H1 (cell line): ENCODE data around the gene CADPS. TPM values are rescaled to one million over a fixed set of nuclear protein-coding genes. Genes with fewer than 3 reads are reported as not detected.

Experiments
- CTCF ChIA-PET: fragments of 300-600 bp; sonication (Branson Sonifier 250); formaldehyde crosslinking; loops from one replicate; lab custom pipeline; 2021; ENCODE audit not compliant: partially characterized antibody; lab: Charles Lee
- POLR2A ChIA-PET: fragments of 300-600 bp; sonication (Branson Sonifier 250); formaldehyde crosslinking; loops from one replicate; lab custom pipeline; 2021; ENCODE audit warnings: inconsistent platforms; ENCODE audit not compliant: partially characterized antibody; lab: Charles Lee
- DNase-seq, 2 experiments: peaks; one replicate each; pipeline versions ENCODE4 v3.0.0 to v3.0.0-alpha.2; 2010 to 2022; ENCODE audit warnings: low spot score in 2 of 2, low read depth in 1 of 2, mixed read lengths in 1 of 2
- FAIRE-seq: peaks from 2 replicates; lab custom pipeline; 2011; peaks lifted over from hg19 to GRCh38; lab: Jason Lieb, UNC
- H2AFZ ChIP-seq: 2 replicates; pipeline ENCODE4 v1.8.1; 2012; ENCODE audit warnings: low read length, inconsistent platforms
- H2AK5ac ChIP-seq: 2 replicates; pipeline ENCODE4 v1.6.1; 2013; ENCODE audit warnings: low read depth, low read length
- H2BK120ac ChIP-seq: replicated peaks from 2 replicates; pipeline ENCODE3; 2013; ENCODE audit warnings: low read depth, low read length, inconsistent platforms
- H2BK12ac ChIP-seq: 2 replicates; pipeline ENCODE4 v1.6.1; 2013; ENCODE audit warnings: low read depth, low read length
- H2BK15ac ChIP-seq: 2 replicates; pipeline ENCODE4 v1.6.1; 2013; ENCODE audit warnings: low read length
- H2BK20ac ChIP-seq: 2 replicates; pipeline ENCODE4 v1.6.1; 2013; ENCODE audit warnings: low read length
- H2BK5ac ChIP-seq: 2 replicates; pipeline ENCODE4 v1.6.1; 2013; ENCODE audit warnings: low read depth, low read length
- H3K14ac ChIP-seq: 2 replicates; pipeline ENCODE4 v1.6.1; 2013; ENCODE audit warnings: inconsistent platforms; ENCODE audit not compliant: insufficient read length
- H3K18ac ChIP-seq: 2 replicates; pipeline ENCODE4 v1.6.1; 2013; ENCODE audit warnings: low read length; ENCODE audit errors: extremely low read depth
- H3K23ac ChIP-seq: 2 replicates; pipeline ENCODE4 v1.6.1; 2013; ENCODE audit warnings: inconsistent platforms; ENCODE audit not compliant: insufficient read length
- H3K23me2 ChIP-seq: 2 replicates; pipeline ENCODE4 v1.6.1; 2013; ENCODE audit warnings: low read depth, low read length
- H3K27ac ChIP-seq: 2 replicates; pipeline ENCODE4 v1.6.1; 2011; ENCODE audit warnings: low read depth, low read length, inconsistent platforms
- H3K27me3 ChIP-seq, 4 experiments: replicated peaks in 1 of 4; 1 replicate in 1 of 4; 2 replicates in 3 of 4; pipeline versions ENCODE4 v1.6.1 to v1.8.1; 2011 to 2013; ENCODE audit warnings: low read length in 3 of 4, mild to moderate bottlenecking in 3 of 4, inconsistent platforms in 2 of 4, mixed read lengths in 2 of 4, moderate library complexity in 1 of 4; ENCODE audit not compliant: control insufficient read depth in 3 of 4, insufficient read depth in 3 of 4; ENCODE audit errors: extremely low read depth in 1 of 4
- H3K36me3 ChIP-seq, 4 experiments: 2 replicates each; pipeline versions ENCODE4 v1.6.1 to v1.8.1; 2011 to 2013; ENCODE audit warnings: mild to moderate bottlenecking in 4 of 4, low read length in 3 of 4, moderate library complexity in 2 of 4, control low read depth in 1 of 4, inconsistent platforms in 1 of 4; ENCODE audit not compliant: insufficient read depth in 4 of 4, control insufficient read depth in 2 of 4
- H3K4ac ChIP-seq: replicated peaks from 2 replicates; pipeline ENCODE3; 2013; ENCODE audit warnings: low read length, low read depth, mixed read lengths, inconsistent platforms; ENCODE audit not compliant: insufficient read length
- H3K4me1 ChIP-seq, 4 experiments: replicated peaks in 1 of 4; 1 replicate in 1 of 4; 2 replicates in 3 of 4; pipeline versions ENCODE4 v1.6.1 to v1.8.1; 2011 to 2013; ENCODE audit warnings: low read length in 3 of 4, inconsistent platforms in 2 of 4, mixed read lengths in 1 of 4; ENCODE audit not compliant: insufficient read depth in 4 of 4, control insufficient read depth in 3 of 4
- H3K4me2 ChIP-seq, 2 experiments: 2 replicates each; pipeline versions ENCODE4 v1.6.1 to v1.8.1; 2011 to 2013; ENCODE audit warnings: low read depth in 2 of 2, low read length in 2 of 2, control low read depth in 1 of 2, inconsistent platforms in 1 of 2, mild to moderate bottlenecking in 1 of 2; ENCODE audit not compliant: insufficient read depth in 1 of 2
- H3K4me3 ChIP-seq, 4 experiments: fragments of 200-600, 300-600 bp in 1 of 4; sonication (generic), shearing (Covaris generic), sonication (Bioruptor Twin) in 1 of 4; 2 replicates each; pipeline versions ENCODE4 v1.5.1 to v1.8.1; 2011 to 2016; ENCODE audit warnings: low read length in 4 of 4, low read depth in 3 of 4, control low read depth in 2 of 4, inconsistent platforms in 2 of 4, mild to moderate bottlenecking in 2 of 4, mixed read lengths in 1 of 4, moderate library complexity in 1 of 4; ENCODE audit not compliant: insufficient read depth in 2 of 4; ENCODE audit errors: extremely low read depth in 1 of 4
- H3K56ac ChIP-seq: replicated peaks from 2 replicates; pipeline ENCODE3; 2013; ENCODE audit warnings: low read depth, mild to moderate bottlenecking, mixed read lengths, low read length, inconsistent platforms; ENCODE audit not compliant: insufficient read length
- H3K79me1 ChIP-seq: 2 replicates; pipeline ENCODE4 v1.6.1; 2013; ENCODE audit warnings: low read depth, low read length, control low read depth
- H3K79me2 ChIP-seq, 2 experiments: 2 replicates each; pipeline versions ENCODE4 v1.6.1 to v1.8.1; 2012 to 2013; ENCODE audit warnings: low read length in 2 of 2, mild to moderate bottlenecking in 2 of 2, inconsistent platforms in 1 of 2; ENCODE audit not compliant: insufficient read depth in 2 of 2, control insufficient read depth in 1 of 2
- H3K9ac ChIP-seq, 4 experiments: replicated peaks in 1 of 4; 1 replicate in 1 of 4; 2 replicates in 3 of 4; pipeline versions ENCODE4 v1.6.1 to v1.8.1; 2011 to 2013; ENCODE audit warnings: low read depth in 3 of 4, low read length in 3 of 4, control low read depth in 2 of 4, mild to moderate bottlenecking in 2 of 4, moderate library complexity in 2 of 4, inconsistent platforms in 1 of 4; ENCODE audit errors: extremely low read depth in 1 of 4
- H3K9me3 ChIP-seq, 2 experiments: 2 replicates each; pipeline versions ENCODE4 v1.6.1 to v1.8.1; 2012 to 2013; ENCODE audit warnings: mild to moderate bottlenecking in 2 of 2, moderate library complexity in 2 of 2, control low read depth in 1 of 2, inconsistent platforms in 1 of 2, low read depth in 1 of 2, low read length in 1 of 2, mixed read lengths in 1 of 2; ENCODE audit not compliant: insufficient read depth in 2 of 2
- H4K20me1 ChIP-seq, 2 experiments: replicated peaks in 1 of 2; 2 replicates each; pipeline versions ENCODE3 to v1.8.1; 2011 to 2013; ENCODE audit warnings: inconsistent platforms in 2 of 2, low read length in 2 of 2, mild to moderate bottlenecking in 1 of 2; ENCODE audit not compliant: insufficient read depth in 2 of 2, control insufficient read depth in 1 of 2
- H4K5ac ChIP-seq: 2 replicates; pipeline ENCODE4 v1.6.1; 2013; ENCODE audit warnings: low read length, low read depth, mixed read lengths, inconsistent platforms; ENCODE audit not compliant: insufficient read length
- H4K8ac ChIP-seq: 2 replicates; pipeline ENCODE4 v1.8.0; 2013; ENCODE audit warnings: mild to moderate bottlenecking, moderate library complexity, low read length, inconsistent platforms; ENCODE audit not compliant: insufficient read depth; ENCODE audit errors: extremely low read depth
- H4K91ac ChIP-seq: replicated peaks from 2 replicates; pipeline ENCODE3; 2013; ENCODE audit warnings: low read length, mixed read lengths, inconsistent platforms; ENCODE audit not compliant: insufficient read length
- BACH1 ChIP-seq: IDR thresholded peaks from 2 replicates; pipeline ENCODE4 v1.6.1; 2012; ENCODE audit warnings: low read length, improper control_type of control experiment
- BCL11A ChIP-seq, 2 experiments: IDR thresholded peaks; one replicate each; pipeline ENCODE4 v1.6.1; 2011; ENCODE audit warnings: low read depth in 2 of 2, low read length in 2 of 2, mild to moderate bottlenecking in 2 of 2
- EZH2 ChIP-seq: fragments of 200-600 bp; sonication (generic); IDR thresholded peaks from 2 replicates; pipeline ENCODE4 v1.7.1; 2012; ENCODE audit warnings: low read depth, mild to moderate bottlenecking, moderate library complexity, low read length, inconsistent platforms; ENCODE audit not compliant: severe bottlenecking
- HDAC6 ChIP-seq: IDR thresholded peaks from one replicate; pipeline ENCODE4 v1.7.1; 2012; ENCODE audit warnings: low read depth, mild to moderate bottlenecking, inconsistent platforms, low read length, moderate library complexity
- JUND ChIP-seq: IDR thresholded peaks from 2 replicates; pipeline ENCODE4 v1.6.1; 2011; ENCODE audit warnings: mild to moderate bottlenecking, improper control_type of control experiment, low read length
- KDM5A ChIP-seq: fragments of 200-600 bp; IDR thresholded peaks from 2 replicates; pipeline ENCODE4 v1.7.1; 2012; ENCODE audit warnings: mild to moderate bottlenecking, low read length, inconsistent platforms, mixed read lengths
- MAX ChIP-seq: IDR thresholded peaks from 2 replicates; pipeline ENCODE4 v1.6.1; 2012; ENCODE audit warnings: inconsistent platforms
- NANOG ChIP-seq: IDR thresholded peaks from 2 replicates; pipeline ENCODE4 v1.6.1; 2011; ENCODE audit warnings: low read length, low read depth, mild to moderate bottlenecking, inconsistent platforms; ENCODE audit not compliant: insufficient read depth, poor library complexity, severe bottlenecking
- NRF1 ChIP-seq: IDR thresholded peaks from 2 replicates; pipeline ENCODE4 v1.6.1; 2011; ENCODE audit warnings: mild to moderate bottlenecking, low read depth, low read length, improper control_type of control experiment
- POU5F1 ChIP-seq: IDR thresholded peaks from 2 replicates; pipeline ENCODE4 v1.6.1; 2011; ENCODE audit warnings: low read depth, mild to moderate bottlenecking, low read length, moderate library complexity
- SIN3A ChIP-seq, 2 experiments: IDR thresholded peaks in 1 of 2; conservative IDR thresholded peaks in 1 of 2; 2 replicates each; pipeline ENCODE4 v1.6.1; 2011 to 2012; ENCODE audit warnings: low read length in 2 of 2, improper control_type of control experiment in 1 of 2, low read depth in 1 of 2, mild to moderate bottlenecking in 1 of 2
- SIX5 ChIP-seq: IDR thresholded peaks from 2 replicates; pipeline ENCODE4 v1.6.1; 2011; ENCODE audit warnings: mild to moderate bottlenecking, low read depth, low read length
- TAF7 ChIP-seq: optimal IDR thresholded peaks from 2 replicates; pipeline ENCODE3; 2011; ENCODE audit warnings: low read depth, mild to moderate bottlenecking, inconsistent platforms, low read length, moderate library complexity, borderline replicate concordance
- TCF12 ChIP-seq: IDR thresholded peaks from 2 replicates; pipeline ENCODE4 v1.6.1; 2011; ENCODE audit warnings: low read depth, mild to moderate bottlenecking, low read length
- WGBS, 2 experiments: shearing (Covaris generic) in 1 of 2; methylation state at CpG; one replicate each; pipeline versions ENCODE4 v1.1.6 to v1.1.7; 2013 to 2015; ENCODE audit warnings: low lambda C conversion rate in 2 of 2, mixed read lengths in 2 of 2, inconsistent platforms in 1 of 2, low coverage in 1 of 2, missing lambda C conversion rate in 1 of 2; ENCODE audit not compliant: insufficient replicate concordance in 2 of 2, insufficient coverage in 1 of 2, insufficient read length in 1 of 2; ENCODE audit errors: extremely low coverage in 1 of 2, missing lambda C conversion rate in 1 of 2; 5-methylcytosine and 5-hydroxymethylcytosine counted together
- polyA plus RNA-seq, 7 experiments: library from polyadenylated mRNA; depleted of rRNA in 3 of 7; stranded (reverse) in 5 of 7; unstranded in 2 of 7; fragments of >200 nt in 5 of 7; fragments of 200-250 nt in 2 of 7; gene quantifications; 1 replicate in 5 of 7; 2 replicates in 1 of 7; 4 replicates in 1 of 7; pipeline versions ENCODE4 v1.2.1 to v1.2.3, GENCODE V29; 2011 to 2013; ENCODE audit warnings: missing spikeins in 2 of 7, mixed read lengths in 2 of 7
- total RNA-seq: library from RNA; stranded (reverse); fragmentation: NEBNext Ultra II Directional; extraction: Animal tissue kit (Norgen Biotek cat#: 25700); gene quantifications from 2 replicates; pipeline ENCODE4 v1.2.1, GENCODE V29; 2021

CADPS gene
- total and polyA plus RNA-seq, 2 of the 8 experiments (the other 6 are each of a cell fraction or from before 2014, with no cell fraction given): 7.1 to 10.2 TPM

GRCh38 chr3:62700357-62700756, 174.9 kb downstream of the CADPS start:
- Histone ChIP-seq H3K27me3 (no peaks in the 10 kb centered on the region), H3K56ac (no peak overlapping the region), H3K9me3 (no peaks in the 10 kb centered on the region), H3K9ac (0 out of 7 replicates have a peak overlapping the region, but pooled peaks of 1 of the 4 experiments have one; percentile 14), H3K79me2 (no peaks in the 10 kb centered on the region), H3K23me2 (no peaks in the 10 kb centered on the region), H3K23ac (no peak overlapping the region), H3K4me3 (no peak overlapping the region), H3K4ac (no peak overlapping the region), H3K27ac (no peak overlapping the region), H4K8ac (no peak overlapping the region), H2AFZ (no peak overlapping the region), H4K20me1 (no peaks in the 10 kb centered on the region), H2BK20ac (no peak overlapping the region), H4K91ac (no peak overlapping the region), H3K79me1 (no peaks in the 10 kb centered on the region), H2BK15ac (no peak overlapping the region), H3K36me3 (no peaks in the 10 kb centered on the region), H3K4me2 (no peak overlapping the region), H2BK120ac (no peak overlapping the region), H4K5ac (no peak overlapping the region), H3K18ac (no peak overlapping the region), H2AK5ac (no peak overlapping the region), H2BK5ac (no peak overlapping the region), H2BK12ac (no peak overlapping the region), H3K14ac (no peak overlapping the region), H3K4me1 (no peaks in the 10 kb centered on the region)
- 87% methylated on average over 3 of the region's 3 CpGs; no CpG with 5 or more reads in 1 of the 2 experiments for WGBS, 2 experiments
- FAIRE-seq (no peak), DNase-seq (no peak)
- POLR2A ChIA-PET: no interaction called here
- CTCF ChIA-PET: interaction anchor here (0.9 to 3.9 kb wide), 9 partner anchors 8 to 163 kb away, joined by 3 to 11 read pairs (median 3); no protein-coding TSS in a partner anchor
- no peak for TF ChIP-seq SIN3A (conservative IDR thresholded peaks at IDR 0.05 in 1 of 2, IDR thresholded peaks at IDR 0.05 in 1 of 2; ENCODE audit: low read depth in 1 of 2, low read length in 2 of 2)
- TF ChIP-seq BACH1: no peak
- no peak for TF ChIP-seq NRF1
- TF ChIP-seq POU5F1: no peak
- TF ChIP-seq MAX: no peak
- TF ChIP-seq TCF12: no peak
- TF ChIP-seq NANOG: no peak
- no peak for TF ChIP-seq BCL11A (IDR thresholded peaks at IDR 0.05; ENCODE audit: low read depth in 2 of 2, low read length in 2 of 2)
- TF ChIP-seq TAF7: no peak
- no peak for TF ChIP-seq KDM5A
- TF ChIP-seq EZH2: no peak
- TF ChIP-seq JUND: no peak
- no peak for TF ChIP-seq SIX5
- no peak for TF ChIP-seq HDAC6
